RPMI8226 (cell line): ENCODE data around the gene HES3.

Experiments used
- DNase-seq: peaks from one replicate; pipeline ENCODE4 v3.0.0-alpha.2; 2015

Gene HES3

GRCh38 chr1:6265151-6265550 lies 21.2 kb downstream of the HES3 start:
- DNase-seq: no peak

GRCh38 chr1:6266641-6267040 lies 22.7 kb downstream of the HES3 start:
- DNase-seq: no peak

- DNase-seq: no peak
These were observed 23.8 kb downstream of the HES3 start for GRCh38 chr1:6267686-6268322.

- no peak for DNase-seq
These were observed 24.4 kb downstream of the HES3 start for GRCh38 chr1:6268415-6268814.

- no peak for DNase-seq
These were observed 25.3 kb downstream of the HES3 start for GRCh38 chr1:6269296-6269695.

- DNase-seq: no peak
These were observed 25.9 kb downstream of the HES3 start for GRCh38 chr1:6269720-6270400.

- DNase-seq: no peak
These were observed 26.4 kb downstream of the HES3 start for GRCh38 chr1:6270401-6270800.

GRCh38 chr1:6271006-6271405 lies 27.0 kb downstream of the HES3 start:
- no peak for DNase-seq

GRCh38 chr1:6271554-6271953 lies 27.6 kb downstream of the HES3 start:
- DNase-seq: no peak

GRCh38 chr1:6272452-6272851 lies 28.5 kb downstream of the HES3 start:
- no peak for DNase-seq

GRCh38 chr1:6272868-6273267 lies 28.9 kb downstream of the HES3 start:
- DNase-seq: no peak

- DNase-seq: no peak
These were observed 29.5 kb downstream of the HES3 start for GRCh38 chr1:6273380-6273891.

GRCh38 chr1:6274102-6274501 lies 30.1 kb downstream of the HES3 start:
- DNase-seq: no peak

- DNase-seq: no peak
These were observed 30.7 kb downstream of the HES3 start for GRCh38 chr1:6274622-6275139.

GRCh38 chr1:6275826-6276782 lies 32.1 kb downstream of the HES3 start:
- no peak for DNase-seq

GRCh38 chr1:6276811-6277555 lies 33.0 kb downstream of the HES3 start:
- no peak for DNase-seq

GRCh38 chr1:6278263-6278662 lies 34.3 kb downstream of the HES3 start:
- DNase-seq: no peak

- DNase-seq: no peak
These were observed 35.1 kb downstream of the HES3 start for GRCh38 chr1:6279066-6279465.

- no peak for DNase-seq
These were observed 35.8 kb downstream of the HES3 start for GRCh38 chr1:6279613-6280383.

- no peak for DNase-seq
These were observed 36.9 kb downstream of the HES3 start for GRCh38 chr1:6280761-6281451.
